ENCODE results near the gene DIAPH3.

Gene DIAPH3

GRCh38 chr13:59677966-59678814 lies 485.5 kb downstream of the DIAPH3 start:
- TF ChIP-seq, protein P1, sequence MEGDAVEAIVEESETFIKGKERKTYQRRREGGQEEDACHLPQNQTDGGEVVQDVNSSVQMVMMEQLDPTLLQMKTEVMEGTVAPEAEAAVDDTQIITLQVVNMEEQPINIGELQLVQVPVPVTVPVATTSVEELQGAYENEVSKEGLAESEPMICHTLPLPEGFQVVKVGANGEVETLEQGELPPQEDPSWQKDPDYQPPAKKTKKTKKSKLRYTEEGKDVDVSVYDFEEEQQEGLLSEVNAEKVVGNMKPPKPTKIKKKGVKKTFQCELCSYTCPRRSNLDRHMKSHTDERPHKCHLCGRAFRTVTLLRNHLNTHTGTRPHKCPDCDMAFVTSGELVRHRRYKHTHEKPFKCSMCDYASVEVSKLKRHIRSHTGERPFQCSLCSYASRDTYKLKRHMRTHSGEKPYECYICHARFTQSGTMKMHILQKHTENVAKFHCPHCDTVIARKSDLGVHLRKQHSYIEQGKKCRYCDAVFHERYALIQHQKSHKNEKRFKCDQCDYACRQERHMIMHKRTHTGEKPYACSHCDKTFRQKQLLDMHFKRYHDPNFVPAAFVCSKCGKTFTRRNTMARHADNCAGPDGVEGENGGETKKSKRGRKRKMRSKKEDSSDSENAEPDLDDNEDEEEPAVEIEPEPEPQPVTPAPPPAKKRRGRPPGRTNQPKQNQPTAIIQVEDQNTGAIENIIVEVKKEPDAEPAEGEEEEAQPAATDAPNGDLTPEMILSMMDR (IDR thresholded peaks at IDR 0.05), result peak; percentile 93
- H3K4me1 Mint-ChIP-seq, result peaks cover 6% of the 10 kb centered on the region
- H3K27ac Mint-ChIP-seq, result no peak overlapping the region
- no peaks in the 10 kb centered on the region for H3K9me3 Mint-ChIP-seq
- no peak overlapping the region for H3K4me3 Mint-ChIP-seq
- DNase-seq, result no peak
- no peaks in the 10 kb centered on the region for H3K36me3 Mint-ChIP-seq (ENCODE audit: low read depth)
- no peaks in the 10 kb centered on the region for H3K27me3 Mint-ChIP-seq (ENCODE audit: low read depth, poor library complexity)

- DNase-seq, result no peak
- peaks cover 6% of the 10 kb centered on the region for H3K4me1 Mint-ChIP-seq
- TF ChIP-seq, protein P1 (IDR thresholded peaks at IDR 0.05), result no peak
- H3K4me3 Mint-ChIP-seq, result no peak overlapping the region
- no peaks in the 10 kb centered on the region for H3K36me3 Mint-ChIP-seq (ENCODE audit: low read depth)
- H3K27me3 Mint-ChIP-seq (ENCODE audit: low read depth, poor library complexity), result no peaks in the 10 kb centered on the region
- H3K27ac Mint-ChIP-seq, result no peak overlapping the region
- H3K9me3 Mint-ChIP-seq, result no peaks in the 10 kb centered on the region
These were observed 486.3 kb downstream of the DIAPH3 start for GRCh38 chr13:59677430-59677829.

- peaks cover 6% of the 10 kb centered on the region for H3K4me1 Mint-ChIP-seq
- TF ChIP-seq, protein P1 (IDR thresholded peaks at IDR 0.05), result no peak
- H3K36me3 Mint-ChIP-seq (ENCODE audit: low read depth), result no peaks in the 10 kb centered on the region
- H3K27me3 Mint-ChIP-seq (ENCODE audit: low read depth, poor library complexity), result no peaks in the 10 kb centered on the region
- no peak overlapping the region for H3K27ac Mint-ChIP-seq
- H3K9me3 Mint-ChIP-seq, result no peaks in the 10 kb centered on the region
- DNase-seq, result no peak
- no peak overlapping the region for H3K4me3 Mint-ChIP-seq
These were observed 489.1 kb downstream of the DIAPH3 start for GRCh38 chr13:59674616-59675015.

GRCh38 chr13:59673286-59673685 lies 490.4 kb downstream of the DIAPH3 start:
- no peak for DNase-seq
- H3K4me1 Mint-ChIP-seq, result no peaks in the 10 kb centered on the region
- no peak overlapping the region for H3K4me3 Mint-ChIP-seq
- no peaks in the 10 kb centered on the region for H3K27me3 Mint-ChIP-seq (ENCODE audit: low read depth, poor library complexity)
- H3K9me3 Mint-ChIP-seq, result no peaks in the 10 kb centered on the region
- no peak overlapping the region for H3K27ac Mint-ChIP-seq
- no peaks in the 10 kb centered on the region for H3K36me3 Mint-ChIP-seq (ENCODE audit: low read depth)
- TF ChIP-seq, protein P1 (IDR thresholded peaks at IDR 0.05), result no peak

- TF ChIP-seq, protein P1 (IDR thresholded peaks at IDR 0.05), result no peak
- Mint-ChIP-seq H3K27me3 (ENCODE audit: low read depth, poor library complexity) (no peaks in the 10 kb centered on the region), H3K9me3 (no peaks in the 10 kb centered on the region), H3K4me1 (no peaks in the 10 kb centered on the region), H3K4me3 (no peak overlapping the region), H3K27ac (no peak overlapping the region), H3K36me3 (ENCODE audit: low read depth) (no peaks in the 10 kb centered on the region)
- DNase-seq, result no peak
These were observed 491.3 kb downstream of the DIAPH3 start for GRCh38 chr13:59672445-59672844.

DNA sequence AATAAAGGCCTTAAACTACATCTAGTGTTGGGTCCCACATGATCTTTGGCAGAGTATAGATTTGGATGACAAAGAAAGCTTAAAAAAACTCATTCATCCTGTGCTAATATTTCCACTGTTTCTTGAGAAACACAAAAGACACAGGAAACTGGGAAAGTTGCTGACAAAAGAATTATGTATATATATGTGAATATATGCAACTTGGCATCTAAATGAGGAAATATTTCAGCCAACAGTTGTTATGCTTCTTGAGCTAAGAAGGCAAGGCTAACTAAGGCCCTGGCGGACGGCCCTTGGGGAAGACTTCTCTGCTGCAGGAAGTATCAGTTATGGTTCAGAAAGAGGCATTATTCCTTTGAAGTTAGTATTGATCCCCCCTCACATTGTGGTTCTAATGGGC lies 491.8 kb downstream of the DIAPH3 start:
- no peaks in the 10 kb centered on the region for H3K9me3 Mint-ChIP-seq
- H3K27me3 Mint-ChIP-seq (ENCODE audit: low read depth, poor library complexity), result no peaks in the 10 kb centered on the region
- H3K4me1 Mint-ChIP-seq, result peaks cover 4% of the 10 kb centered on the region
- TF ChIP-seq, protein P1 (IDR thresholded peaks at IDR 0.05), result no peak
- no peak for DNase-seq
- H3K27ac Mint-ChIP-seq, result no peak overlapping the region
- no peaks in the 10 kb centered on the region for H3K36me3 Mint-ChIP-seq (ENCODE audit: low read depth)
- H3K4me3 Mint-ChIP-seq, result no peak overlapping the region
